Measurements from ENCODE around the gene NTN4.
A peak's percentile ranks its signal among the peaks of the same experiment; 100 is the strongest.
"Not testable (repeated sequence)": the region's sequence is repeated elsewhere in the genome, so short reads cannot be mapped to it uniquely, and the experiment has no call there.

NTN4 gene

DNA sequence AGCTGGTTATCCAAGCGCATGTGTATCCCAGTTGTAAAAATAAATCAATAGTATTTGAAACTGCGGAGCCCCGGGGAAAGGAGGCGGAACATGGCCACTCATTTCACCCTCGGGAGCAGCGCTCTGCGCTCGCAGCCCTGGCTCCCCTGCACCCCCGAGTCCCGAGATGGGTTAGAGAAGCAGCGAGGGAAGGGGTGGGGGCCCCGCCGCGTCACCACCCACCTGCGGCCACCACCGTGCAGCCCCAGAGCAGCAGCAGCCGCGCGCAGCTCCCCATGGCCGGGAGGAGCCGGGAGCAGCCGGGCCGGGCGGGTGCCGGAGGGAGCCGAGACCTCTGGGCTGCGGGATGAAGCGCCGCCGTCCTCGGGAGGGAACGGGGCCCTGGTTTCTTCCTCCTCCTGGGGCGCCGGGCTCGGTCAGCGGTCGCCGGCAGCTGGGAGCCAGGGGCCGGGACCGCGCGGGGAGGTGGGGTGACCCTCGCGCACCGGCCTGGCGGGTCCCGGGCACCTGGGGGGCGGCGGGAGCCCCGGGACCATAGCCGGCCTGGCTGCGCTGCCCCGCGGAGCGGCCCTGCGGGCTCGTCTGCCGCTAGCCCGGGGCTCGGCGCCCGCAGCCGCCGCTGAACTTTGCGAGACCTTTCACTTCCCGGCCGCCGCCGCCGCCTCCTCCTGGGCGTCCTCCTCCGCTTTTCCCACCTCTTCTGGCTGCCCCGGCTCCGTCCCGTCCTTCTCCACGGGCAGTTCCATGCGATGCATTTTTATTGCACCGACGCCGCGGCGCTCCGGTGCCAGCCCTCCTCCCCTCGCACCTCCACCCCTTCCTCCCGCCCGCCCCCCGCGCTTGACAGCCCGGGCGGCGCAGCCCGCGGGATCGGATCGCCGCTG lies at the start of gene NTN4:
TSS of gene NTN4 (minus strand) at position 732 of the 884 bp plus-strand sequence. CDS start at position 277, 455 bp downstream.
- peak; percentile 47 to 52 for DNase-seq (ENCODE audit: low read depth in 1 of 2, low spot score in 1 of 2)
- in situ Hi-C loops (cut with HindIII; ENCODE audit: low pct_unique_long_range_greater_than_20kb, low sequenced_read_pairs): no loop called here
- TF ChIP-seq JUND (IDR thresholded peaks at IDR 0.05; ENCODE audit: low read depth): no peak

DNA sequence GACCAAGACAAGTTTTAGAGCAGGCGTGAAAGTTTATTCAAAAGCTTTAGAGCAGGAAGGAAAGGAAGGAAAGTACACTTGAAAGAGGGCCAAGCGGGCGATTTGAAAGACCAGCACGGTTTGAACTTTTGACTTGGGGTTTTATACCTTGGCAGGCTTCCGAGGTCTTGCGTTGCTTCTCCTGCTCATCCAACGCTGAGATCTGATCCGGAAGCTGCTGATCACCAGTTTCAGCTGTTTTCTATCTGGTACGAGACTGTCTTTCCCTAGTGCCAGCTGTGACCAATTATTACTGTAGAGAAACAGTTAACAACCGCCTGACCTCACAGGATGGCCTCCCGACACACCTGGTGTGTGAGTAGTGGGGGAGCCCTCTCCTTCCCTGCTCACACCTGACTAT lies 47.6 kb upstream of the NTN4 start:
- in situ Hi-C loops (cut with HindIII; ENCODE audit: low pct_unique_long_range_greater_than_20kb, low sequenced_read_pairs): no loop called here
- DNase-seq (ENCODE audit: low read depth in 1 of 2, low spot score in 1 of 2): no peak
- no peak for TF ChIP-seq JUND (IDR thresholded peaks at IDR 0.05; ENCODE audit: low read depth)

DNA sequence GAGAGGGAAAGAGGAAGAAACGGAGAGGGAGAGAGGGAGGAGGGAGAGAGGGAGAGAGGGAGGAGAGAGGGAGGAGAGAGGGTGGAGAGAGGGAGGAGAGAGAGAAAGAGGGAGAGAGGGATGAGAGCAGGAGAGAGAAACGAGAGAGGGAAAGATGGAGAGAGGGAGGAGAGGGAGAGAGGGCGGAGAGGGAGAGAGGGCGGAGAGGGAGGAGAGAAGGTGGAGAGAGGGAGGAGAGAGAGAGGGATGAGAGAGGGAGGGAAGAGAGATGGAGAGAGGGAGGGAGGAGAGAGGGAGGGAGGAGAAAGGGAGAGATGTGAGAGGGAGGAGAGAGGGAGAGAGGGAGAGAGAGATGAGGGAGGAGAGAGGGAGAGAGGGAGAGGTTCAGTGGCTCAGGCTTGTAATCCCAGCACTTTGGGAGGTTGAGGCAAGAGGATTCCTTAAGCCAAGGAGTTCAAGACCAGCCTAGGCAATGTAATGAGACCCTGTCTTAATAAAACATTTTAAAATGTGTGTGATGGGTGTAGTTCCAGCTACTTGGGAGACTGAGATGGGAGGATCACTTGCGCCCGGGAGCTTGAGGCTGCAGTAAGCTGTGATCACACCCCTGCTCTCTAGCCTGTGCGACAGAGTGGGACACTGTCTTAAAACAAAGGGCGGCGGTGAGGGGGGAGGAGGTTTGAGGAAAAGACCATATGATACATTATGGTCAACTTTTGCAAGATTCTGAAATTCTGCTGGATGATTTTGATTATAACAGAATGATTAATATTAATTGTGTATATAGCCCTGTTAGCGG lies 46.9 kb upstream of the NTN4 start:
- no peak for DNase-seq (ENCODE audit: low read depth in 1 of 2, low spot score in 1 of 2)
- no peak for TF ChIP-seq JUND (IDR thresholded peaks at IDR 0.05; ENCODE audit: low read depth)
- in situ Hi-C loops (cut with HindIII; ENCODE audit: low pct_unique_long_range_greater_than_20kb, low sequenced_read_pairs): no loop called here

DNA sequence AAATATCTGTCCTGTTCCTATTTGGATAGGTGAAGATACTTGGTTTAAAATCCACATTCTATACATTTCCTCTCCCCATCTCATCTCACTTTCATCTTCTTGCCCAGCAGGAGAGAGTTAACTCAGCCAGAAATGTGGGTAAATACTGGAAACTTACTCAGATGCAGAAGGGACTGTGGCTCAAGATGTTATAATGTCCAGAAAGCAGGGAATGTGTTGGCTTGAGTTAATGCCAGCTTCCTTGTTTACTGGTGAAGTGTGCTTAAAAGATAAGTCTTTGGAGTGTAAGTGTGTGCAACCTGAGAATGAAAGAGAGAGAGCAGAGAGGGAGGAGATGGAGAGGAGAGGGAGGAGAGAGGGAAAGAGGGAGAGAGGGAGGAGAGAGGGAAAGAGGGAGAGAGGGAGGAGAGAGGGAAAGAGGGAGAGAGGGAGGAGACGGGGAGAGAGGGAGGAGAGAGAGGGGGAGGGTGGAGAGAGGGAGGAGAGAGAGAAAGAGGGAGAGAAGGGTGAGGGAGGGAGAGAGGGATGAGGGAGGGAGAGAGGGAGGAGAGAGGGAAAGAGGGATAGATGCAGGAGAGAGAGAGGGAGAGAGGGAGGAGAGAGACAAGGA lies 46.2 kb upstream of the NTN4 start:
- TF ChIP-seq JUND (IDR thresholded peaks at IDR 0.05; ENCODE audit: low read depth): no peak
- peak in 1 of 2 experiments; percentile 70 for DNase-seq (ENCODE audit: low read depth in 1 of 2, low spot score in 1 of 2)
- in situ Hi-C loops (cut with HindIII; ENCODE audit: low pct_unique_long_range_greater_than_20kb, low sequenced_read_pairs): no loop called here

DNA sequence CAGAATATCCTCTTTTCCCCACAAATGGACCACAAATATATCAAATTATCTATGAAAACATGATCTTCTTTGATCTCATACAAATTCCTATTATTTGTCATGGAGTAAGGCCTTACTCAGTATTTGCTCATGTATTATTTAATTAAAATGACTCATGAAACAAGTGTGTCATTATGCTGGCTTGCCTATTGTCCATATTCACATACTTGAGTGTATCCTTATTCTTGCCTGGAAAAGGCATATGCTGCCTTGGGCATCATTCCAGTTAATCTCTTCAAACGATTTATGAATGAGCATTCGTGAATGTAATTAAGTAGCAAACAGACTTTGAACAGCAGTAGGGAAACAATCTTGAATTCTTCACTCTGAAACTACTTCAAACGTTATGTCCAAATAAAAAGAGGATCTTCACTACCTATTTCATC lies 45.6 kb upstream of the NTN4 start:
- in situ Hi-C loops (cut with HindIII; ENCODE audit: low pct_unique_long_range_greater_than_20kb, low sequenced_read_pairs): no loop called here
- TF ChIP-seq JUND (IDR thresholded peaks at IDR 0.05; ENCODE audit: low read depth): no peak
- DNase-seq (ENCODE audit: low read depth in 1 of 2, low spot score in 1 of 2): peak in 1 of 2 experiments; percentile 55

DNA sequence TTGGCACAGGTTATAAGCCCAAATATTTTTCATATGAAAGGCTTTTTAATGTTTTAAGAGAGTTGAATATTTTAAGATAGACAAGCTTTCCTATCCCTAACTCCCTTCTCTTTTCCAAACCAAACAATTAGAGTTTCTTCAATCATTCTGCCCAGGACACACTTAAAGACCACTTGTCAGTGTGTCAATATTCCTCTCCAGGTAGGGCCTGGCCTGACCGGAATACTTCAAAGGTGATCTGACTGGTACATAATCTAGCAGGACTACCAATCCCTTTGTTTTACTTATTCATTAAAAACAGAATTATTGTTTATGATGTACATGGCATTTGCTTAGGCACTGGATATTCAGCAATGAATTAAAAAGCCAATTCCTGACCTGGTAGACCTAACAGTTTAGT lies 44.0 kb upstream of the NTN4 start:
- no peak for TF ChIP-seq JUND (IDR thresholded peaks at IDR 0.05; ENCODE audit: low read depth)
- no peak for DNase-seq (ENCODE audit: low read depth in 1 of 2, low spot score in 1 of 2)
- in situ Hi-C loops (cut with HindIII; ENCODE audit: low pct_unique_long_range_greater_than_20kb, low sequenced_read_pairs): no loop called here

DNA sequence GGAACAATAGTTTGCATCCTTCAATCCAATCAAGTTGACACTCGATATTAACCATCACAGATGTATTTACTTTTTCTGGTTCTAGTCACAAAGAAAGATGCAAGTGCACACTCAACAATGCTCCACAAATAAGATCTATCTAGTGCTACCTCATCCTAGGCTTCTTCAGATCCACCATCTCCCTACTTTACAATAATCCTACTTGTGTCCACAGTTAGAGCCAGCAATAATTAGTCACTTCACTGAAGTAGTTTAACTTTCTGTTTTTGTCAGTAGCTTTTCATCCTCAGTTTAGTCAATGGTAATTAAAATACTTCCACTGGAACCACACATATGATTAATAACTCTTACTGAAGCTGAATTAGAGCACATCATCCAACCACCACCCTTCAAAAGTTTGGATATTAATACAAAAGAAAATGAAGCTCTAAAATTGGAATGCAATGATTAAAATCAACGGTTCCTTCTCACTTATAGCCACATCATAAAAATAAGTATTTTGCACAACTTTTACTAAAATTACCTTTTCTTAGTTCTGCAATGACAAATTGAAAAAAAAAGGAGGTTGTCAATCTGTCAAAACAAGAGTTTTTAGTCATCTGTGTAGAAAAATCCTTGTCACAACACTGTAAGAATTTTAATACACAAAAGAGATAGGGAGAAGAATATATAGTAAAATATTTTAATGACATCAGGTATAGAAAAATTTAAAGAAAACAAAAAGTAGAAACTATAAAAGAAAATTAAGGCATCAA lies 39.9 kb upstream of the NTN4 start:
- in situ Hi-C loops (cut with HindIII; ENCODE audit: low pct_unique_long_range_greater_than_20kb, low sequenced_read_pairs): no loop called here
- no peak for DNase-seq (ENCODE audit: low read depth in 1 of 2, low spot score in 1 of 2)
- TF ChIP-seq JUND (IDR thresholded peaks at IDR 0.05; ENCODE audit: low read depth): no peak

DNA sequence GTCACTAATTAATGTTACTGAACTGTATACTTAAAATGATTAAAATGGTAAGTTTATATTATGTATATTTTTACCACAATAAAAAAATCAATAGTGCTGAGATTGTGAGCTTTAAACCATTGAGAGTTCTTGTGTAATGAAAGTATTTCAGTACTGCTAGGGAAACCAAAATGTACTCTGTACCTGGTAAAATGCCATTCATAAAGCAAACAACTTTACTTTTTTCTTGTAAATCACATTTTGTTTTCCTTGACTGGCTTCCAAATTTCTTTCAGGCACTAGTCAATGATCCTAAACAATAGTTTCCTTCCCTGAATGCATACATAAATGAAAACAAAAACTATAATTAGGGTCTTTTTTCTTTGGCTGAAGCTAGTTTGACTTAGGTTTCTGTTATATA lies 38.8 kb upstream of the NTN4 start:
- in situ Hi-C loops (cut with HindIII; ENCODE audit: low pct_unique_long_range_greater_than_20kb, low sequenced_read_pairs): no loop called here
- no peak for TF ChIP-seq JUND (IDR thresholded peaks at IDR 0.05; ENCODE audit: low read depth)

DNA sequence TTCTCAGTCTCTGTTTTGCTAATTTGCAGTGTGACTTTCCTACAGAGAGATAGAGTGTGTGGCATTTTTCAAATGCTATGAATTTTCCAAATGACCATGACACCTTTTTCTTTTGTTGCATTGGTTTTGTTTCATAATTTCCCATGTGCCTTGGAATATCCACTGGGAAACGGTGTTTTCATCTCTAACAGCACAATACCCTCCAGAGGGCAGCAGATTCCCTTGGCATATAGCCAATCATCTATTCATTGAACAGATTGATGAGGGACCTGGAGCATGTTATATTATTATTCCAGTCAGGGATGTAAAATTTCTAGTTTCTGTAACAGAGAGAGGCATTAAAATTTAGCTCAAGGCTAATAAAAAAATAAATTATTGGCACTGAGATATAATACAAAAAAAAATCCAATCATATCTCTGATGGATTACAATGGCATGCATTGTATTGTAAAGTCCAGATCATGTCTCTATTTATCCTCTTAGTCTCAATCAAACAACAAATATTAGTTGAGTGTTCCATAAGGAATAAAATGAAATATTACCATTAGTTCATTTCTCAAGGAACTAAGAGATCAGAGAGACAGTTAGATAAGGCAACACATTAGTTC lies 29.6 kb upstream of the NTN4 start:
- no peak for TF ChIP-seq JUND (IDR thresholded peaks at IDR 0.05; ENCODE audit: low read depth)
- in situ Hi-C loops (cut with HindIII; ENCODE audit: low pct_unique_long_range_greater_than_20kb, low sequenced_read_pairs): no loop called here
- peak in 1 of 2 experiments; percentile 83 for DNase-seq (ENCODE audit: low read depth in 1 of 2, low spot score in 1 of 2)

More for the DNA sequence above, 38.8 kb upstream of the NTN4 start:
- DNase-seq (ENCODE audit: low read depth in 1 of 2, low spot score in 1 of 2): no peak

DNA sequence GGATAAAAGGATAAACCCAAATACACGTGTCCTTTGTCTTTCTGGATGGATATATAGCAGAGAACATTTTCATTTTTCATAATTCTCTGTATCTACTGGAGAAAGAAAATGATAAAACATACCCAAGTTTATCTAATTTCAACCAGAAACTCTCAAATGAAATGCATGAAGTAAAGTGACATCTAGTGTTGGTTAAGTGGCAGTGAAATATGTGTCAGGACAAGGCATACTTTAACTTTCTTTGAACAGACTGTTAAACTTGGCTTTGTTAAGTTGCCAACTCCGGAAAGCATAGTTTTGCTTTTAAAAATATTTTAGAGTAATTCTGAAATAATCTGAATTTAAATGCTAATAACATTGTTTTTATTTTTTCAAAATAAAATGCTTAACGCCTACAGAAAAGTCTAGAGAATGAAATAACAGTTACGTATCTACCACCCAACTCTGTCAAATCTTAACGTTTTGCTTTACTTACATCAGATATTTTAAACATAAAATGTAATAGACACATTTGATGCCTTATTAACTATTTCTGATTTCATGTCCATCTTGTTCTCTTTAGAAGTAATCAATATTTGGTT lies 25.2 kb upstream of the NTN4 start:
- TF ChIP-seq JUND (IDR thresholded peaks at IDR 0.05; ENCODE audit: low read depth): no peak
- in situ Hi-C loops (cut with HindIII; ENCODE audit: low pct_unique_long_range_greater_than_20kb, low sequenced_read_pairs): no loop called here
- peak in 1 of 2 experiments; percentile 68 for DNase-seq (ENCODE audit: low read depth in 1 of 2, low spot score in 1 of 2)

DNA sequence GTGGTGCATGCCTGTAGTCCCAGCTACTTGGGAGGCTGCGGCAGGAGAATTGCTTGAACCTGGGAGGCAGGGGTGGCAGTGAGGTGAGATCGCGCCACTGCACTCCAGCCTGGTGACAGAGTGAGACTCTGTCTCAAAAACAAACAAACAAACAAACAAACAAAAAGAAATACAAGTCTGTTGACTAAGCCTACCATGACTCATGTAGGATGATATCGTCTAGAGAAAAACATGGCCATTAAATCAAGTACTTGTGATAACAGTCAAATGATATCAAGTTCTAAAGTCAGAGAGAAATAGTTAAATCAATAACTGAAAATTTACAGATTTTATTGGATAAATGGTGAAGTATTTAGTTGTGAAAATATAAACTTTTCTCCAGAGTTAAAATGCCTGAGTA lies 21.6 kb upstream of the NTN4 start:
- DNase-seq (ENCODE audit: low read depth in 1 of 2, low spot score in 1 of 2); in situ Hi-C loops (cut with HindIII; ENCODE audit: low pct_unique_long_range_greater_than_20kb, low sequenced_read_pairs): not testable (repeated sequence)

All from T47D (cell line).